GM12878 (cell line): ENCODE data around the gene URB1.

ENCODE experiments used
- EGR1 ChIP-seq, 2 experiments: IDR thresholded peaks; 1 replicate in 1 of 2; 2 replicates in 1 of 2; pipeline ENCODE4 v1.6.1; 2011 to 2012; ENCODE audit warnings: low read depth in 2 of 2, low read length in 2 of 2, borderline replicate concordance in 1 of 2, mild to moderate bottlenecking in 1 of 2, moderate library complexity in 1 of 2
- EP300 ChIP-seq, 2 experiments: fragments of 150-350 bp in 1 of 2; IDR thresholded peaks; 2 replicates each; pipeline ENCODE4 v1.6.1; 2011 to 2012; ENCODE audit warnings: low read depth in 2 of 2, low read length in 2 of 2, borderline replicate concordance in 1 of 2, improper control_type of control experiment in 1 of 2, inconsistent platforms in 1 of 2; ENCODE audit not compliant: control insufficient read depth in 1 of 2
- GATAD2B ChIP-seq: fragments of 450-650 bp; conservative IDR thresholded peaks from 2 replicates; pipeline ENCODE4 v1.6.1; 2017; ENCODE audit warnings: low read depth, mild to moderate bottlenecking, moderate library complexity
- NFYB ChIP-seq: IDR thresholded peaks from 2 replicates; pipeline ENCODE4 v1.6.1; 2011; ENCODE audit warnings: low read depth, mild to moderate bottlenecking, low read length, improper control_type of control experiment, moderate library complexity; ENCODE audit not compliant: insufficient read depth
- POLR2A ChIP-seq: IDR thresholded peaks from 2 replicates; pipeline ENCODE4 v1.6.1; 2011; ENCODE audit warnings: low read depth, mild to moderate bottlenecking, low read length
- SIN3A ChIP-seq: IDR thresholded peaks from 2 replicates; pipeline ENCODE4 v1.6.1; 2012; ENCODE audit warnings: low read depth, low read length, improper control_type of control experiment
- SP1 ChIP-seq: IDR thresholded peaks from one replicate; pipeline ENCODE4 v1.6.1; 2011; ENCODE audit warnings: low read depth, low read length
- SUZ12 ChIP-seq: fragments of 200-600 bp; sonication (generic); IDR thresholded peaks from one replicate; pipeline ENCODE4 v1.6.1; 2018; ENCODE audit warnings: antibody characterized with exemption, mild to moderate bottlenecking; ENCODE audit not compliant: unreplicated experiment
- TCF7 ChIP-seq: IDR thresholded peaks from 2 replicates; pipeline ENCODE4 v1.6.1; 2014; ENCODE audit warnings: antibody characterized with exemption, borderline replicate concordance
- TF ChIP-seq, protein P1 (sequence below), 3 experiments: IDR thresholded peaks in 2 of 3; conservative IDR thresholded peaks in 1 of 3; 2 replicates each; pipeline ENCODE4 v1.5.1; 2011; ENCODE audit warnings: low read depth in 3 of 3, low read length in 3 of 3, mild to moderate bottlenecking in 3 of 3, control low read depth in 2 of 3, moderate library complexity in 2 of 3, inconsistent platforms in 1 of 3, mixed read lengths in 1 of 3; ENCODE audit not compliant: control insufficient read depth in 2 of 3, insufficient read depth in 1 of 3; ENCODE audit errors: extremely low read depth in 1 of 3
- TF ChIP-seq, protein P2 (sequence below): IDR thresholded peaks from 2 replicates; pipeline ENCODE4 v1.6.1; 2011; ENCODE audit warnings: low read depth, mild to moderate bottlenecking, low read length, moderate library complexity, borderline replicate concordance; ENCODE audit errors: extremely low read depth
- TF ChIP-seq, protein P3 (sequence below): IDR thresholded peaks from 2 replicates; pipeline ENCODE4 v1.6.1; 2011; ENCODE audit warnings: low read depth, low read length, improper control_type of control experiment, borderline replicate concordance
- TF ChIP-seq, protein P4 (sequence below): IDR thresholded peaks from 2 replicates; pipeline ENCODE4 v1.6.1; 2012; ENCODE audit warnings: low read depth, low read length, improper control_type of control experiment

DNA sequence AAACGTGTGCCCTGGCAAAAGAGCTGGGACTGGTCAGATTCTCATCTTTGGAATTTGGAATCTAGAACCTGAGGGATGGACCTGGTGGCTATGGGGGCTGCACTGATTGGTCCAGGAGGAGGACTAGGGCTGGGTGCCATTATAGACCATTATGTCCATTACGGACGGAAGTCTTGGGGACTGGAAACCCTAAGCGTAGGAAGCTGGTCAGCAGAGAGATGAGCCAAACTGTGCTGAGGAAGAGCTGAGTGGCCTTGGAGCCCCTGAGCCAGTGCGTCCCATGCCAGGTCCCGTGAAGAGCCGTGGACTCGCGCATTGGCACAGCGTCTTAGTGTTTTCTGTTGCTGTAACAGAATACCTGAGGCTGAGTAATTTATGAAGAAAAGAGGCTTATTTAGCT lies 84.1 kb downstream of the URB1 start:
- TF ChIP-seq EGR1 (IDR thresholded peaks at IDR 0.05; ENCODE audit: borderline replicate concordance in 1 of 2, low read depth in 2 of 2, low read length in 2 of 2), result no peak
- TF ChIP-seq, protein P1, sequence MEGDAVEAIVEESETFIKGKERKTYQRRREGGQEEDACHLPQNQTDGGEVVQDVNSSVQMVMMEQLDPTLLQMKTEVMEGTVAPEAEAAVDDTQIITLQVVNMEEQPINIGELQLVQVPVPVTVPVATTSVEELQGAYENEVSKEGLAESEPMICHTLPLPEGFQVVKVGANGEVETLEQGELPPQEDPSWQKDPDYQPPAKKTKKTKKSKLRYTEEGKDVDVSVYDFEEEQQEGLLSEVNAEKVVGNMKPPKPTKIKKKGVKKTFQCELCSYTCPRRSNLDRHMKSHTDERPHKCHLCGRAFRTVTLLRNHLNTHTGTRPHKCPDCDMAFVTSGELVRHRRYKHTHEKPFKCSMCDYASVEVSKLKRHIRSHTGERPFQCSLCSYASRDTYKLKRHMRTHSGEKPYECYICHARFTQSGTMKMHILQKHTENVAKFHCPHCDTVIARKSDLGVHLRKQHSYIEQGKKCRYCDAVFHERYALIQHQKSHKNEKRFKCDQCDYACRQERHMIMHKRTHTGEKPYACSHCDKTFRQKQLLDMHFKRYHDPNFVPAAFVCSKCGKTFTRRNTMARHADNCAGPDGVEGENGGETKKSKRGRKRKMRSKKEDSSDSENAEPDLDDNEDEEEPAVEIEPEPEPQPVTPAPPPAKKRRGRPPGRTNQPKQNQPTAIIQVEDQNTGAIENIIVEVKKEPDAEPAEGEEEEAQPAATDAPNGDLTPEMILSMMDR (IDR thresholded peaks at IDR 0.05 in 2 of 3, conservative IDR thresholded peaks at IDR 0.05 in 1 of 3; ENCODE audit: control insufficient read depth in 2 of 3, extremely low read depth in 1 of 3, insufficient read depth in 1 of 3, low read depth in 3 of 3, low read length in 3 of 3), result no peak
- TF ChIP-seq, protein P2, sequence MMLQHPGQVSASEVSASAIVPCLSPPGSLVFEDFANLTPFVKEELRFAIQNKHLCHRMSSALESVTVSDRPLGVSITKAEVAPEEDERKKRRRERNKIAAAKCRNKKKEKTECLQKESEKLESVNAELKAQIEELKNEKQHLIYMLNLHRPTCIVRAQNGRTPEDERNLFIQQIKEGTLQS, result no peak
- TF ChIP-seq NFYB, result no peak
- TF ChIP-seq, protein P3, sequence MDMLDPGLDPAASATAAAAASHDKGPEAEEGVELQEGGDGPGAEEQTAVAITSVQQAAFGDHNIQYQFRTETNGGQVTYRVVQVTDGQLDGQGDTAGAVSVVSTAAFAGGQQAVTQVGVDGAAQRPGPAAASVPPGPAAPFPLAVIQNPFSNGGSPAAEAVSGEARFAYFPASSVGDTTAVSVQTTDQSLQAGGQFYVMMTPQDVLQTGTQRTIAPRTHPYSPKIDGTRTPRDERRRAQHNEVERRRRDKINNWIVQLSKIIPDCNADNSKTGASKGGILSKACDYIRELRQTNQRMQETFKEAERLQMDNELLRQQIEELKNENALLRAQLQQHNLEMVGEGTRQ, result no peak
- TF ChIP-seq GATAD2B, result no peak
- no peak for TF ChIP-seq TCF7
- TF ChIP-seq, protein P4, sequence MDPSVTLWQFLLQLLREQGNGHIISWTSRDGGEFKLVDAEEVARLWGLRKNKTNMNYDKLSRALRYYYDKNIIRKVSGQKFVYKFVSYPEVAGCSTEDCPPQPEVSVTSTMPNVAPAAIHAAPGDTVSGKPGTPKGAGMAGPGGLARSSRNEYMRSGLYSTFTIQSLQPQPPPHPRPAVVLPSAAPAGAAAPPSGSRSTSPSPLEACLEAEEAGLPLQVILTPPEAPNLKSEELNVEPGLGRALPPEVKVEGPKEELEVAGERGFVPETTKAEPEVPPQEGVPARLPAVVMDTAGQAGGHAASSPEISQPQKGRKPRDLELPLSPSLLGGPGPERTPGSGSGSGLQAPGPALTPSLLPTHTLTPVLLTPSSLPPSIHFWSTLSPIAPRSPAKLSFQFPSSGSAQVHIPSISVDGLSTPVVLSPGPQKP, result no peak
- TF ChIP-seq EP300 (IDR thresholded peaks at IDR 0.05; ENCODE audit: borderline replicate concordance in 1 of 2, control insufficient read depth in 1 of 2, low read depth in 2 of 2, low read length in 2 of 2), result no peak
- no peak for TF ChIP-seq SUZ12
- no peak for TF ChIP-seq POLR2A
- no peak for TF ChIP-seq SIN3A
- no peak for TF ChIP-seq SP1
